HUDEP-2 (cell line): ENCODE results near the gene EXOSC7.

Experiments used
- DNase-seq, 76 experiments: peaks; one replicate each; lab custom pipeline; 2025; ENCODE audit not compliant: unreplicated experiment in 76 of 76; lab: John Stamatoyannopoulos, UW

EXOSC7 gene

GRCh38 chr3:45049807-45050206 is 73.8 kb downstream of the EXOSC7 start:
- DNase-seq: no peak

GRCh38 chr3:45051685-45052084 is 75.6 kb downstream of the EXOSC7 start:
- DNase-seq: peak in 11 of 76 experiments; percentile 5 to 31 (median 9)

- DNase-seq: peak in 15 of 76 experiments; percentile 6 to 38 (median 15)
Observed at GRCh38 chr3:45053805-45054195, 77.8 kb downstream of the EXOSC7 start.

GRCh38 chr3:45054196-45054857 is 78.3 kb downstream of the EXOSC7 start:
- no peak for DNase-seq

- DNase-seq: no peak
Observed at GRCh38 chr3:45055032-45055410, 79.0 kb downstream of the EXOSC7 start.

- peak in 23 of 76 experiments; percentile 1 to 49 (median 22) for DNase-seq
Observed at GRCh38 chr3:45055411-45056143, 79.5 kb downstream of the EXOSC7 start.

- no peak for DNase-seq
Observed at GRCh38 chr3:45056608-45057301, 80.7 kb downstream of the EXOSC7 start.

GRCh38 chr3:45057557-45057956 is 81.5 kb downstream of the EXOSC7 start:
- no peak for DNase-seq

- no peak for DNase-seq
Observed at GRCh38 chr3:45059132-45059531, 83.1 kb downstream of the EXOSC7 start.

GRCh38 chr3:45060165-45060892 is 84.3 kb downstream of the EXOSC7 start:
- DNase-seq: no peak
